ENCODE measurements around the gene STX17.

DNA sequence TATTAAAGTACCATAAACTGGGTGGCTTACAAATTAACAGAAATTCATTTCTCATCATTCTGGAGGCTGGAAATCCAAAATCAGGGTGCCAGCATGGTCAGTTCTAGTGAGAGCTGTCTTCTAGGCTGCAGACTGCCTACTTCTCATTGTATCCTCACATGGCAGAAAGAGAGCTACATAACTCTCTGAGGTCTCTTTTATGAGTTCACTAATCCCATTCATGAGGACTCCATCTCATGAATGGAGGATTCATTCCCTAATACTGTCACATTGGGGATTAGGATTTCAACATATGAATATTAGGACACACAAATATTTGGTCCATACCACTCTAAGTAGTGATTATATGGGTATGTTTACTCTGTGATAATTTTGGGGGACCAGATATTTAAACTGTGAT, 108.4 kb downstream of the STX17 start:
- no peak for TF ChIP-seq POLR2A (IDR thresholded peaks at IDR 0.05)
- TF ChIP-seq, protein P1, sequence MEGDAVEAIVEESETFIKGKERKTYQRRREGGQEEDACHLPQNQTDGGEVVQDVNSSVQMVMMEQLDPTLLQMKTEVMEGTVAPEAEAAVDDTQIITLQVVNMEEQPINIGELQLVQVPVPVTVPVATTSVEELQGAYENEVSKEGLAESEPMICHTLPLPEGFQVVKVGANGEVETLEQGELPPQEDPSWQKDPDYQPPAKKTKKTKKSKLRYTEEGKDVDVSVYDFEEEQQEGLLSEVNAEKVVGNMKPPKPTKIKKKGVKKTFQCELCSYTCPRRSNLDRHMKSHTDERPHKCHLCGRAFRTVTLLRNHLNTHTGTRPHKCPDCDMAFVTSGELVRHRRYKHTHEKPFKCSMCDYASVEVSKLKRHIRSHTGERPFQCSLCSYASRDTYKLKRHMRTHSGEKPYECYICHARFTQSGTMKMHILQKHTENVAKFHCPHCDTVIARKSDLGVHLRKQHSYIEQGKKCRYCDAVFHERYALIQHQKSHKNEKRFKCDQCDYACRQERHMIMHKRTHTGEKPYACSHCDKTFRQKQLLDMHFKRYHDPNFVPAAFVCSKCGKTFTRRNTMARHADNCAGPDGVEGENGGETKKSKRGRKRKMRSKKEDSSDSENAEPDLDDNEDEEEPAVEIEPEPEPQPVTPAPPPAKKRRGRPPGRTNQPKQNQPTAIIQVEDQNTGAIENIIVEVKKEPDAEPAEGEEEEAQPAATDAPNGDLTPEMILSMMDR (IDR thresholded peaks at IDR 0.05) = no peak
